HG03060 (cell line): ENCODE data around the gene RSPO1.

ENCODE experiments used
- ATAC-seq: cut with Tn5 transposase; IDR thresholded peaks from one replicate; pipeline ENCODE4 v1.9.1; 2021; ENCODE audit warnings: low read depth, moderate number of reproducible peaks; ENCODE audit not compliant: unreplicated experiment

Gene RSPO1

DNA sequence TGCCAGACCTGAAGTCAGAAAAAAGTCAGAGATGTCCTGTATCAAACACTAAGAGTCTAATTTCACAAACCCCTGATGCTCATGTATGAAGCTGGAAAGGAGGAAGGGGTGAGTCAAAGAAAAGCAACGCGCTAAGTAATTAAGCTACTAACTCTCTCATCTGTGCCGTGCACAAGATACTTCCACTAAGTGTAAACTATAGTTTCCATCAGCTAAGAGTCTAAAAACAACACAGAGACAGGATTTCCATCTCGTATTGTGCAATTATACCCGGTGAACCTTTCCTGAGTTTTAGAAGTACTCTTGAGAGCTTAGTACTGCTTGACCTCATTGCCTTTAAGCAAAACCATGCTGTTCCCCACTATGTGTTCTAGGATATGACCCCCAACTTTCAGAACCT lies 59.0 kb downstream of the RSPO1 start:
- ATAC-seq: no peak

DNA sequence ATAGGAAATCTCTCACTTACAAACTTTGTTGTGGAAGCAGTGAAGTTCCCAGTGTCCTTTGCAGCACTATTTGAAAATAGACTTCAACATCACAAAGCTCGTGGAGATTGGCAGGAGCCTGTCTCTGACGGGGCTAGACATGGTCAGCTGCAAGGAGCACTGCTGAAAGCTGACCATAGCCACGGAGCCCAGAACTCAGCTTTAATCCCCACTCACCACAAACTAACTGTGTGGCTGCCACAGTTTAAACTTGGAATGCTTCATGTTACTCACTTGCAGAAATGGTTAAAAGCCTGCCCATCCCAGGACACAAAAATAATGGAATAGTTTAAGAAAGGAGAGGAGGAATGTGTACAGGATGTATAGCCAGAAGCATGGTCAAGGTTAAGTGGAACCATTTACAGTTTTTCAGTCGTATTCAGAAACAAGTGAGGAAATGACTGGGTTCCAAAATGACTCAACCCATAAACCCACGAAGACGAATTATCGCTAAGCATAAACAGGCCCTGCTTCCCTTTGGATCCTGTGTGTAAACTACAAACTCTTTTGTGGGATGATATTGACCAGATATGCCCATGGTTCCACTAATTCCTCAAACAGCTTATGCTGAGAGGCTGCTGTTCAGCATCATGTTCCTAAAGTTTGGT lies 59.7 kb downstream of the RSPO1 start:
- ATAC-seq: no peak

DNA sequence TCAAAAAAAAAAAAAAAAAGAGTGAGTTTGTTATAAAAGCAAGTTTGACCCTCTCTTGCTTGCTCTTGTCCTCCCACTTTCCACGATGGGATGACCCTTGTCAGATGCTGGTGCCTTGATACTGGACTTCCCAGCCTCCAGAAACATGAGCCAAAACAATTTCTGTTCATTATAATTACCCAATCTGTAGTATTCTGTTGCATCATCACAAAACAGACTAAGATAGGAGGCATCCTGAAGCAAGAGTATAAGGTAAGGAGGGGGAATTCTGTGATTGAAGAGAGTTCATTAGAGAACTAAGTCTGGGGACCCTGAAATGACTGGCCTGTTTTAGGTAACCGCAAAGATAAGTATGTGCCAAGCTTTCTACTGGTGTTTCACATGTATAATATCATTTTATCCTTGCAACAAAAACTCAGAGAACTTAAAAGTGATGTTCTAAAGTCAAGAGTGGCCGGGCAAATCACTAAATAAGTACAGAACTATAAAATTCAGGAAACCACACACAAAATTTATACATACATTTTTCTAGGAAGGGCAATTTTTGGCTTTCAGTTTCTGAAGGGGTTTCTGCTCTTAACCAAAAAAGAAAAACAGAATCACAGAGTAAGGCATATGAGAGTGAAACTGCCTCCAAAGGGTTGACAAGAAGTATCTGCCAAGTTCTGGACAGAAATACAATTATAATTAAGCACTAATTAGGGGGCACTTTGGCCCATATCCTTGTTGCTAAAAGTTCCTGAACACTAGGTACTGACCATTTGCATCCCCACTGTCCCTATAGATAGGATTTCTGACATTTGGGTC lies 64.0 kb downstream of the RSPO1 start:
- ATAC-seq: no peak

DNA sequence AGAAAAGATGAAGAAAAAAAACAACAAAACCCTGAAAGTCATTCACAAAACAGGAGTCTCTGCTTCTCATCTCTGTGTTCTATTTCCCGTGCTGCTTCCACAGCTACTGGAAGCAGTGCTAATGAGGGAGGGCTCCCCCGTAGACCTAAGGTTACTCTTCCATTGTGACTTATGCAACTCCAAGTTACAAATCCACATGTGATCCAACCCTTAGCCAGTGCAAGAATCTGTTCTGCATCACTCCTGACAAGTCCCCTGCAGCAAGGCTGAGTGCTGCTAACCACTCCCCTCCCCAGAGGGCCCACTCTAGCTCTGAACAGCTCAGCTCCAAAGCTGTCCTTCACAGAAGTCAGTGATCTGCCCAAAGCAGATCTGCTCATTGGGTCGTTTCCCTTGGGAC lies 67.7 kb downstream of the RSPO1 start:
- no peak for ATAC-seq

DNA sequence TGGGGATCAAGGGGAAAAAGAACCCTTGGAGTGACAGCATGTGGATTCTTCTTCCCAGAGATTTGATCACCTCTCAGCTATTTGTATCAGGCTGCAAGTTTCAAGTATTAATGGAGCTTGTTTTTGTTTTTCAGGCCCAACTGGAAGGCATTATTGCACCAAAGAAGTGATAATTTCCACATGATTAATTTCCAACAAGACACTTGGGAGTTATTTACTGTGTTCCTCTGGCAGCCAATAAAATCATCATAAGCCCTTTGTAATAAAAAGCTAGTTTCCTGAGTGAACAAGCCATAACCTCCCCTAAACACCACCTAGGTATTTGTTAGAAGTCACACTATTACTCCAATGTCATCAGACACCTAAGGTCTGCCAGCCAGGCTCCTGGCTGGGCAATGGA lies 69.8 kb downstream of the RSPO1 start:
- no peak for ATAC-seq

DNA sequence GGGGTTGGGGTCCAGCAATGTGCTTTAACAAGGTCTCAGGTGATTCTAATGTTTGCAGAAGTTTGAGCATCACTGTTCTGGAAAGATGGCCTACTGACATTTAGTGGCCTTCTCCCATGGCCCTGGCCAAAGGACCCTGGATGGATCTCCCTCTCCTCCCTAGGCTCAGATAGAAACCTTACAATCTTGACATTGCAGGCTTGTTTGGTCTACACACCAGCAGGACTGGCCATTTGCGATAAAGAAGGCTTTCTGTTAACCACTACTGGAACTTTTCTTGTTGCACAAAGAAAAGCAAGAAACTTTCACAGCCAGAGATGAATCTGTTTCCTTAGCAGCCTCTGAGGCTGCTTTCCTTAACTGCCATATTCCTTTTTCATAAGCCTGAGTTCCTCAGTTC lies 71.7 kb downstream of the RSPO1 start:
- no peak for ATAC-seq
